RWPE1 (cell line): ENCODE data around the gene SREBF1.
A peak's percentile ranks its signal among the peaks of the same experiment; 100 is the strongest.

Experiments used
- CTCF ChIA-PET: fragments of 350-600 bp; sonication (Branson Sonifier 250); formaldehyde crosslinking; extraction: SDS; loops from one replicate; lab custom pipeline; 2021; lab: Yijun Ruan, JAX
- POLR2A ChIA-PET: fragments of 400-600 bp; formaldehyde crosslinking; extraction: SDS; loops from one replicate; lab custom pipeline; 2020; ENCODE audit warnings: antibody characterized with exemption; ENCODE audit not compliant: low non-redundant PET; lab: Yijun Ruan, JAX
- DNase-seq: peaks from one replicate; pipeline ENCODE4 v3.0.0; 2012; ENCODE audit warnings: low spot score
- H3K27ac ChIP-seq: fragments of 450-650 bp; 2 replicates; pipeline ENCODE4 v1.5.1; 2017
- CTCF ChIP-seq: fragments of 450-650 bp; conservative IDR thresholded peaks from 2 replicates; pipeline ENCODE4 v1.5.1; 2017; ENCODE audit warnings: low read depth, mild to moderate bottlenecking

The SREBF1 gene

DNA sequence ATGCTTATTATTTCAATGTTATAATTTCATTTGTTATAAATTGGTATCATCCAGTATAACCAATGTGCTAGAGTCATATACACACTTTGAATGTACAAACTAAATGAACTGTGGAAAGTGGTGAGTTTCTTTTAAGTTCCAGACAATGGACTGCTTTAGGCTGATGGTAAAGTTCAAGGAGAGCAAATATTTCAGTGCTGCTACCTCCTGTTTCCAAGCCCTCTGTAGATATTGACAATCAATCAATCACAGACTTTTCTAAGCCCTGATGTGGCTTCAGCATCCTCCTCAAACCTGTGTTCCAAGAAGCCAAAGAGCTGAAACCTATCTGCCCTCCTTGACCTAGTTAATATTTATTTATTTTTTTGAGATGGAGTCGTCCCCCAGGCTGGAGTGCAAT is 28.2 kb upstream of the SREBF1 start:
- DNase-seq, result no peak
- ChIA-PET POLR2A (no interaction called here), CTCF (no interaction called here)
- H3K27ac ChIP-seq, result no peak overlapping the region
- no peak for TF ChIP-seq CTCF

GRCh38 chr17:17860766-17861107 is 24.0 kb upstream of the SREBF1 start:
- DNase-seq, result no peak
- no peak for TF ChIP-seq CTCF
- POLR2A ChIA-PET, result no interaction called here
- peak overlapping the region; percentile 60 for H3K27ac ChIP-seq
- CTCF ChIA-PET, result interaction anchor here (0.7 to 2.5 kb wide), 8 partner anchors 13 to 191 kb away, joined by 4 to 21 read pairs (median 6); partner anchors contain the start of genes DRC3, SREBF1 and TOM1L2

DNA sequence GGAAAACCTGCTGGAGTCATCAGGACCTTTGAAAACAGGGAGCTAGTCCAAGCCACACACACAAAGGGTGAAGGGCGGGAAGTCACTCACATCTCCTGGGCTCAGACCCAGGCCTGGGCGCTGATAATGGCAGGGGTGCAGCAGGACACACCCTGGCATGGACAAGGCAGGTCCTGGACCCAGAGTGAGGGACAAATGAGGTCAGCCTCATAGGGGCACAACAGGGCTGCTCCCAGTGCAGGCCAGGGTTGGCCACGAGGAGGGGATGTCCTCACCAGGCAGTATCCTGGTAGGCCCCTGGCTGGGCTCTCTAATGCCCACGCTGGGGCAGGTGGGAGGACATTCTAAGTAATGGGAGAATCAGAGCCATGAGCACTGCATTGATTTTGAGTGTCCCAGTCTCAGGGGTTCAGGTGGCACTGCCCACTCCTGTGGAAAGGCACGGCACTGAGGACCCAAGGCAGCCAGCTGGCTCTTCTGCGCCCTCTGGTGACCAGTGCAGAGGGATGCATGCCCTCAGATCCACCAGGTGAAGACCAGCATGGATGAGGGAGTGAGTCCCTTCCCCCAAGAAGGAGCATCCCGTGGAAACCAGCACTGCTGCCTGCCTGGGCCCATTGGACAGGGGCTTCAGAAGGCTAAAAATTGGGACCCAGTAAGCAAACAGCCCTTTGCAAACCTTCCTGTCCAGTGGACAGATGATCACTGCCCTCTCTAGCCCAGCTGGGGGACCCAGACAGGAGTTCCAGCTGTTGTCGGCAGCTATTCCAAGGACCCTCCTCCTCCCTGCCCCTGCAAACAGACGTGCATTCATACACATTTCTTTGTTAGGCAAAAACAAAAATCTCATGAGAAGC is 23.4 kb upstream of the SREBF1 start:
- peak overlapping the region; percentile 60 for H3K27ac ChIP-seq
- TF ChIP-seq CTCF, result peak; percentile 94
- POLR2A ChIA-PET, result no interaction called here
- DNase-seq, result peak; percentile 74
- CTCF ChIA-PET, result interaction anchor here (0.5 to 2.5 kb wide), 15 partner anchors 10 to 209 kb away, joined by 3 to 21 read pairs (median 4); partner anchors contain the start of genes DRC3, SREBF1 and TOM1L2

GRCh38 chr17:17857496-17857895 is 20.7 kb upstream of the SREBF1 start:
- no peak for TF ChIP-seq CTCF
- CTCF ChIA-PET, result no interaction called here
- H3K27ac ChIP-seq, result peak overlapping the region; percentile 60
- POLR2A ChIA-PET, result interaction anchor here (0.5 kb wide), 1 partner anchor 106 kb away, joined by 3 read pairs; no protein-coding TSS in a partner anchor
- no peak for DNase-seq

GRCh38 chr17:17856386-17856785 is 19.6 kb upstream of the SREBF1 start:
- ChIA-PET POLR2A (interaction anchor here (0.6 kb wide), 1 partner anchor 36 kb away, joined by 3 read pairs; no protein-coding TSS in a partner anchor), CTCF (interaction anchor here (0.7 kb wide), 1 partner anchor 70 kb away, joined by 3 read pairs; no protein-coding TSS in a partner anchor)
- no peak for TF ChIP-seq CTCF
- peak overlapping the region; percentile 60 for H3K27ac ChIP-seq
- no peak for DNase-seq

DNA sequence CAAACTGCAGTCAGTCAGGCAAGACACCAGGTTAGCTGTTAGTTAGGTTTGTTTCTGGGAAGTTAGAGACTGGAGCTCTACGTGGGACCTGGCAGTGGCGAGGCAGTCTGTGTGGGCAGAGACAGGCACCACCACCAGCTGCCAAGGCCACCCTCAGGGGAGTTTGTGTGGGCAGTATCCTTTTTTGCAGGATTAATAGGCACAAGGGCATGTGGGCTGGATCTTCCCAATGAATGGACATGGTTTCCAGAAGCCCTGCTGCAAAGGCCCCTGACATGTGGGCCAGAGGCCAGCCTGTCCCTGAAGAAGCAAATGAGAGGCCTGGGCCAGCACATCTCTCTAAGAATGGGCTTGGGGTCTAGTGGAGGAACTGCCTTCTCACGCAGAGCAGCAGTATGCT is 19.2 kb upstream of the SREBF1 start:
- peak overlapping the region; percentile 60 for H3K27ac ChIP-seq
- ChIA-PET CTCF (no interaction called here), POLR2A (interaction anchor here (0.5 to 0.6 kb wide), 2 partner anchors 27 to 35 kb away, joined by 3 to 4 read pairs; no protein-coding TSS in a partner anchor)
- DNase-seq, result no peak
- TF ChIP-seq CTCF, result no peak
